Measurements from ENCODE around the gene CDK5RAP2. TPM values are rescaled to one million over a fixed set of nuclear protein-coding genes. Genes with fewer than 3 reads are reported as not detected.
"Not testable (repeated sequence)": the region's sequence is repeated elsewhere in the genome, so short reads cannot be mapped to it uniquely, and the experiment has no call there.

The CDK5RAP2 gene
- total RNA-seq: 10 to 100 TPM; 53.5 to 74.2 (median 55.7) TPM

DNA sequence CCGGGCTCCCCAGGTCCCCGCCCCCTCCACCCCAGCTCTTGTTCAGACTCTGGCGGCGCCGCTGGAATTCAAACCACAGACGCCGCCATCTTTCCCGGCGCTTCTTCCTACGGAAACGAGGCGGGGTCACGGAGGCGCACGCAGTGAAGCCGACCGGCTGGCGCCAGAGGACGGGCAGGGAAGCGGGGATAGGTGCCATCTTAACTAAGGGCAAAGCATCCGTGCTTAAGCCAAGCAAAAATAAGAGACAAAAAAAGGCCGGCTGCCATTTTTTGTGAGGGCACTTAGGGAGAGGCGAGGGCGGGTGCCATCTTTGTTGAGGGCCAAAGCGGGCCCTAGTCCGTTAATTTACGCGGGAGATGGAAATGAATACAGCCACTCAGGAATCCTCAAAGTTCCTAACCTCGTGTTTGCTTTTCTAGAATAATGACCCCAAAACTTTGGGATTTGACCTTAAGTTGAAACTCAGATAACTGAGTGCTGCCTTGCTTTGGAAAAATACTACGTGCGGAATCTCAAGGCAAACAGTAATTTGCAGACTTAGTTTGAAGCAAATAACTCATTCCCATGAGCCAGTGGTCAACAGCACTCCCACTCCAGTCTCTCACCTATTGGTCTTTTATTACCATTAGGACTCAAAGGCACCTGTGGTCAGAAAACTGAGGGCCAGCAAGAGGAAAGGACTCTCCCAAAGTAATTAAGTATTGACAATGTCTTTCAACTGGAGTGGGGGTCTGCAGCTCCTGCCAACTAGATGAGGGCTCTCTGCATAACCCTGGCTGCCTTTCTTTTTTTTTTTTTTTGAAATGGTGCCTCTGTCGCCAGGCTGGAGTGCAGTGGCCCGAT is at the start of gene CDK5RAP2:
Gene CDK5RAP2, minus strand, starts transcription at position 117 of the 846 bp plus-strand sequence. CDS start 189 bp downstream, outside the sequence.
- intact Hi-C loops (cut with DNase I; ENCODE audit: low total_unique reads): no loop called here
- TF ChIP-seq, protein P1, sequence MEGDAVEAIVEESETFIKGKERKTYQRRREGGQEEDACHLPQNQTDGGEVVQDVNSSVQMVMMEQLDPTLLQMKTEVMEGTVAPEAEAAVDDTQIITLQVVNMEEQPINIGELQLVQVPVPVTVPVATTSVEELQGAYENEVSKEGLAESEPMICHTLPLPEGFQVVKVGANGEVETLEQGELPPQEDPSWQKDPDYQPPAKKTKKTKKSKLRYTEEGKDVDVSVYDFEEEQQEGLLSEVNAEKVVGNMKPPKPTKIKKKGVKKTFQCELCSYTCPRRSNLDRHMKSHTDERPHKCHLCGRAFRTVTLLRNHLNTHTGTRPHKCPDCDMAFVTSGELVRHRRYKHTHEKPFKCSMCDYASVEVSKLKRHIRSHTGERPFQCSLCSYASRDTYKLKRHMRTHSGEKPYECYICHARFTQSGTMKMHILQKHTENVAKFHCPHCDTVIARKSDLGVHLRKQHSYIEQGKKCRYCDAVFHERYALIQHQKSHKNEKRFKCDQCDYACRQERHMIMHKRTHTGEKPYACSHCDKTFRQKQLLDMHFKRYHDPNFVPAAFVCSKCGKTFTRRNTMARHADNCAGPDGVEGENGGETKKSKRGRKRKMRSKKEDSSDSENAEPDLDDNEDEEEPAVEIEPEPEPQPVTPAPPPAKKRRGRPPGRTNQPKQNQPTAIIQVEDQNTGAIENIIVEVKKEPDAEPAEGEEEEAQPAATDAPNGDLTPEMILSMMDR (IDR thresholded peaks at IDR 0.05): no peak
- TF ChIP-seq POLR2A (IDR thresholded peaks at IDR 0.05): no peak
- 11 to 14% methylated on average over 28 to 33 of the region's 33 CpGs for WGBS, 2 donors

DNA sequence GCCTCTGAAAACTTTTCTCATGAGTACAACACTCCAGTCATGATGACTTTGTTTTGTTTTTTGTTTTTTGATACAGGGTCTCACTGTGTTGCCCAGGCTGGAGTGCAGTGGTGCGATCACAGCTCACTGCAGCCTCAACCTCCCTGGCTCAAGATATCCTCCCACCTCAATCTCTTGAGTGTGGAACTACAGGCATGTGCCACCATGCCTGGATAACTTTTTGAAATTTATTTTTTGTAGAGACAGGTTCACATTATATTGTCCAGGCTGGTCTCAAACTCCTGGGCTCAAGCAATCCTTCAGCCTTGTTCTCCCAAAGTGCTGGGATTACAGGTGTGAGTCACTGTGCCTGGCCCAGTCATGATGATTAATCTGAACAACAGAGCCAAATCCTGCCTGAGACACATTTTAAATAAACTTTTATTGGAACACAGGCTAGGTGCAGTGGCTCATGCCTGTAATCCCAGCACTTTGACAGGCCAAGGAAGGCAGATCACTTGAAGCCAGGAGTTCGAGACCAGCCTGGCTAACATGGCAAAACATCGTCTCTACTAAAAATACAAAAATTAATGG is 49.0 kb upstream of the CDK5RAP2 start:
- intact Hi-C loops (cut with DNase I; ENCODE audit: low total_unique reads); H3K4me3 ChIP-seq (ENCODE audit: low read depth, poor library complexity, severe bottlenecking); DNase-seq (ENCODE audit: low spot score in 2 of 2): not testable (repeated sequence)
- 93 to 94% methylated on average over 3 of the region's 3 CpGs for WGBS, 2 donors

More for the DNA sequence above, at the start of gene CDK5RAP2:
- peak; percentile 96 to 98 for DNase-seq (ENCODE audit: low spot score in 2 of 2)
- H3K4me3 ChIP-seq (ENCODE audit: low read depth, poor library complexity, severe bottlenecking): peak within 1 kb of the TSS; percentile 91

- TF ChIP-seq, protein P1 (IDR thresholded peaks at IDR 0.05): no peak
- TF ChIP-seq POLR2A (IDR thresholded peaks at IDR 0.05): no peak
- intact Hi-C loops (cut with DNase I; ENCODE audit: low total_unique reads): no loop called here
- 71 to 75% methylated on average over 4 of the region's 4 CpGs for WGBS, 2 donors
- no peak for DNase-seq (ENCODE audit: low spot score in 2 of 2)
- H3K4me3 ChIP-seq (ENCODE audit: low read depth, poor library complexity, severe bottlenecking): no peak overlapping the region
These were observed 48.4 kb upstream of the CDK5RAP2 start for GRCh38 chr9:120628207-120628924.

DNA sequence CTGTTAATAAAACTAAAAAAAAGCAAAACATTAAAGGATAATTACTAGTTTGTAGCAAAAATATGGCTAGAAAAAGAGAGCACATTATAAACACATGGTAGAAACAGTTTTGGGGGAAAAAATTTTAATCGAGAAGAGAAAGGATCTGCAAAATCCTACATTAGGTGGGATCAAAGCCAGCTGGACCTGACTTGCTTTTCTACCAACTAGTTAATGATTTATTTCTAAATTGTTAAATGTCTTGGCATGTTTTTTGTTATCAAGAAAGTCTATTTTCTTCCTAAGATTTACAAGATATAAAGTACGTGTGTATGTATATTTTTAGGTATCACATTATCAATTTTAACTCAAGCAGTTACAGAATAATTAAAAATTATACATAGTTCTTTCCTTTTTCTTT is 47.1 kb upstream of the CDK5RAP2 start:
- TF ChIP-seq POLR2A (IDR thresholded peaks at IDR 0.05): no peak
- no peak for DNase-seq (ENCODE audit: low spot score in 2 of 2)
- WGBS, 2 donors: 29 to 35% methylated on average over 2 of the region's 2 CpGs
- no peak overlapping the region for H3K4me3 ChIP-seq (ENCODE audit: low read depth, poor library complexity, severe bottlenecking)
- intact Hi-C loops (cut with DNase I; ENCODE audit: low total_unique reads): no loop called here

GRCh38 chr9:120626512-120626911 is 46.5 kb upstream of the CDK5RAP2 start:
- no peak overlapping the region for H3K4me3 ChIP-seq (ENCODE audit: low read depth, poor library complexity, severe bottlenecking)
- DNase-seq (ENCODE audit: low spot score in 2 of 2): no peak
- 27 to 34% methylated on average over 1 of the region's 1 CpG for WGBS, 2 donors
- no peak for TF ChIP-seq POLR2A (IDR thresholded peaks at IDR 0.05)
- TF ChIP-seq, protein P1 (IDR thresholded peaks at IDR 0.05): no peak
- intact Hi-C loops (cut with DNase I; ENCODE audit: low total_unique reads): no loop called here

GRCh38 chr9:120625222-120625621 is 45.3 kb upstream of the CDK5RAP2 start:
- DNase-seq (ENCODE audit: low spot score in 2 of 2): no peak
- TF ChIP-seq POLR2A (IDR thresholded peaks at IDR 0.05): no peak
- TF ChIP-seq, protein P1 (IDR thresholded peaks at IDR 0.05): no peak
- intact Hi-C loops (cut with DNase I; ENCODE audit: low total_unique reads): no loop called here
- whole genome bisulfite sequencing, 2 donors: 90 to 94% methylated on average over 6 of the region's 6 CpGs
- no peak overlapping the region for H3K4me3 ChIP-seq (ENCODE audit: low read depth, poor library complexity, severe bottlenecking)
